Mucosa of rectum (tissue), 2 donors: Measurements from ENCODE around the gene ICAM4.

Experiments
- H3K27ac ChIP-seq, 2 donors: one replicate each; pipeline ENCODE4 v1.7.0; 2013; ENCODE audit warnings: inconsistent platforms in 2 of 2, low read depth in 2 of 2, low read length in 2 of 2
- H3K27me3 ChIP-seq, 2 donors: one replicate each; pipeline ENCODE4 v1.7.0; 2013; ENCODE audit warnings: low read length in 2 of 2; ENCODE audit not compliant: control insufficient read depth in 2 of 2, insufficient read depth in 2 of 2
- H3K36me3 ChIP-seq, 2 donors: one replicate each; pipeline ENCODE4 v1.7.0; 2013; ENCODE audit warnings: low read length in 2 of 2; ENCODE audit not compliant: control insufficient read depth in 2 of 2, insufficient read depth in 2 of 2
- H3K4me1 ChIP-seq, 2 donors: one replicate each; pipeline ENCODE4 v1.7.0; 2013; ENCODE audit warnings: low read length in 2 of 2, mild to moderate bottlenecking in 1 of 2; ENCODE audit not compliant: control insufficient read depth in 2 of 2, insufficient read depth in 2 of 2
- H3K4me3 ChIP-seq, 2 donors: one replicate each; pipeline ENCODE4 v1.7.0; 2013; ENCODE audit warnings: low read length in 2 of 2
- H3K9ac ChIP-seq, 2 donors: one replicate each; pipeline ENCODE4 v1.7.0; 2013; ENCODE audit warnings: low read length in 2 of 2, low read depth in 1 of 2, mild to moderate bottlenecking in 1 of 2
- H3K9me3 ChIP-seq, 2 donors: one replicate each; pipeline ENCODE4 v1.7.0; 2013; ENCODE audit warnings: low read length in 2 of 2; ENCODE audit not compliant: control insufficient read depth in 2 of 2
- donor health status: healthy.
- donor health status: Normal muscosa, but diverticular disease.

Gene ICAM4

DNA sequence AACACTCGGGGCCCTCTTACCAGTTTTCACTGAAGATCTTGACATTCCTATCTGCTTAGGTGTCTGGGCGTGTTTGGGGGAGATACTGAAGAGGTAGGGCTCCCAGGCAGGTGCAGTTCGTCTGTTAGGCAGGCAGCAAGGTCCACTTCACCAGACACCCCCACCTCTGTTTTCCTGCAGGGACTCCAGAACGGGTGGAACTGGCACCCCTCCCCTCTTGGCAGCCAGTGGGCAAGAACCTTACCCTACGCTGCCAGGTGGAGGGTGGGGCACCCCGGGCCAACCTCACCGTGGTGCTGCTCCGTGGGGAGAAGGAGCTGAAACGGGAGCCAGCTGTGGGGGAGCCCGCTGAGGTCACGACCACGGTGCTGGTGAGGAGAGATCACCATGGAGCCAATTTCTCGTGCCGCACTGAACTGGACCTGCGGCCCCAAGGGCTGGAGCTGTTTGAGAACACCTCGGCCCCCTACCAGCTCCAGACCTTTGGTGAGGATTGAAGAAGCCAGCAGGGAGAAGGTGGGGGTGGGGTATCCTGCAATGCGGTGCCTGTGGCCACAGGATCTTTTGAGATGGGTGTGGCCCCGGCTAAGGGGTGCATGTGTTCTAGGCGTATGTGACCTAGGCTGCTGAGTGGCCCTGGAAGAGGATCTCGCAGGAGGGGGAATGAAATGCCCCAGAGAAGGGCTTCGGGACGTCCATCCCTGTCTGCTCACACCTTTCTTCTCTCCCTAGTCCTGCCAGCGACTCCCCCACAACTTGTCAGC, 3.3 kb upstream of the ICAM4 start:
- H3K27me3 ChIP-seq: peaks cover 8 to 11% of the 10 kb centered on the region in 2 donors

DNA sequence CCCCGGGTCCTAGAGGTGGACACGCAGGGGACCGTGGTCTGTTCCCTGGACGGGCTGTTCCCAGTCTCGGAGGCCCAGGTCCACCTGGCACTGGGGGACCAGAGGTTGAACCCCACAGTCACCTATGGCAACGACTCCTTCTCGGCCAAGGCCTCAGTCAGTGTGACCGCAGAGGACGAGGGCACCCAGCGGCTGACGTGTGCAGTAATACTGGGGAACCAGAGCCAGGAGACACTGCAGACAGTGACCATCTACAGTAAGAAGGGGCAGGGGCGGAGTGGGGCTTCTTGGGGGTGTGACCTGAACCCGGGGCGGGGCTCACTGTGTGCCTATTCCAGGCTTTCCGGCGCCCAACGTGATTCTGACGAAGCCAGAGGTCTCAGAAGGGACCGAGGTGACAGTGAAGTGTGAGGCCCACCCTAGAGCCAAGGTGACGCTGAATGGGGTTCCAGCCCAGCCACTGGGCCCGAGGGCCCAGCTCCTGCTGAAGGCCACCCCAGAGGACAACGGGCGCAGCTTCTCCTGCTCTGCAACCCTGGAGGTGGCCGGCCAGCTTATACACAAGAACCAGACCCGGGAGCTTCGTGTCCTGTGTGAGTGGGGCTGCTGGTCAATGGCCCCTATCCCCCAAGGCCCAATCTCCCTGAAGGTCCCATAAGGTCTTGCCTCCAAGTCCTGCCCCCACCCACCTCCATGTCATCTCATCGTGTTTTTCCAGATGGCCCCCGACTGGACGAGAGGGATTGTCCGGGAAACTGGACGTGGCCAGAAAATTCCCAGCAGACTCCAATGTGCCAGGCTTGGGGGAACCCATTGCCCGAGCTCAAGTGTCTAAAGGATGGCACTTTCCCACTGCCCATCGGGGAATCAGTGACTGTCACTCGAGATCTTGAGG, 2.4 kb upstream of the ICAM4 start:
- Histone ChIP-seq H3K9me3 (no peaks in the 10 kb centered on the region), H3K27ac (no peak overlapping the region), H3K27me3 (peaks cover 14 to 18% of the 10 kb centered on the region in 2 donors), H3K4me1 (peaks cover 17 to 18% of the 10 kb centered on the region in 2 donors), H3K4me3 (no peak overlapping the region), H3K36me3 (peaks cover 0 to 16% of the 10 kb centered on the region in 2 donors), H3K9ac (no peak overlapping the region)

More for the DNA sequence above, 3.3 kb upstream of the ICAM4 start:
- Histone ChIP-seq H3K27ac (no peak overlapping the region), H3K9ac (no peak overlapping the region), H3K36me3 (peaks cover 0 to 16% of the 10 kb centered on the region in 2 donors), H3K9me3 (no peaks in the 10 kb centered on the region), H3K4me3 (no peak overlapping the region), H3K4me1 (peaks cover 9 to 12% of the 10 kb centered on the region in 2 donors)

DNA sequence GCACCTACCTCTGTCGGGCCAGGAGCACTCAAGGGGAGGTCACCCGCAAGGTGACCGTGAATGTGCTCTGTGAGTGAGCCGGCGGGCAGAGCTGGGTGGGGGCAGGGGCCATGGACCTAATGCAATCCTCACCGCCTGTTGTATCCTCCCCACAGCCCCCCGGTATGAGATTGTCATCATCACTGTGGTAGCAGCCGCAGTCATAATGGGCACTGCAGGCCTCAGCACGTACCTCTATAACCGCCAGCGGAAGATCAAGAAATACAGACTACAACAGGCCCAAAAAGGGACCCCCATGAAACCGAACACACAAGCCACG, 1.8 kb upstream of the ICAM4 start:
- Histone ChIP-seq H3K27me3 (peaks cover 17 to 21% of the 10 kb centered on the region in 2 donors), H3K36me3 (peaks cover 0 to 16% of the 10 kb centered on the region in 2 donors)

DNA sequence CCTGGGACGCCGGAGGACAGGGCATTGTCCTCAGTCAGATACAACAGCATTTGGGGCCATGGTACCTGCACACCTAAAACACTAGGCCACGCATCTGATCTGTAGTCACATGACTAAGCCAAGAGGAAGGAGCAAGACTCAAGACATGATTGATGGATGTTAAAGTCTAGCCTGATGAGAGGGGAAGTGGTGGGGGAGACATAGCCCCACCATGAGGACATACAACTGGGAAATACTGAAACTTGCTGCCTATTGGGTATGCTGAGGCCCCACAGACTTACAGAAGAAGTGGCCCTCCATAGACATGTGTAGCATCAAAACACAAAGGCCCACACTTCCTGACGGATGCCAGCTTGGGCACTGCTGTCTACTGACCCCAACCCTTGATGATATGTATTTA, 1.4 kb upstream of the ICAM4 start:
- Histone ChIP-seq H3K27me3 (peaks cover 21 to 26% of the 10 kb centered on the region in 2 donors), H3K9me3 (no peaks in the 10 kb centered on the region), H3K4me1 (peaks cover 23% of the 10 kb centered on the region in 2 donors), H3K27ac (no peak overlapping the region), H3K9ac (no peak overlapping the region), H3K36me3 (peaks cover 0 to 16% of the 10 kb centered on the region in 2 donors), H3K4me3 (no peak overlapping the region)

More for the DNA sequence above, 1.8 kb upstream of the ICAM4 start:
- Histone ChIP-seq H3K4me3 (no peak overlapping the region), H3K9ac (no peak overlapping the region), H3K4me1 (peaks cover 18 to 21% of the 10 kb centered on the region in 2 donors), H3K9me3 (no peaks in the 10 kb centered on the region), H3K27ac (no peak overlapping the region)

DNA sequence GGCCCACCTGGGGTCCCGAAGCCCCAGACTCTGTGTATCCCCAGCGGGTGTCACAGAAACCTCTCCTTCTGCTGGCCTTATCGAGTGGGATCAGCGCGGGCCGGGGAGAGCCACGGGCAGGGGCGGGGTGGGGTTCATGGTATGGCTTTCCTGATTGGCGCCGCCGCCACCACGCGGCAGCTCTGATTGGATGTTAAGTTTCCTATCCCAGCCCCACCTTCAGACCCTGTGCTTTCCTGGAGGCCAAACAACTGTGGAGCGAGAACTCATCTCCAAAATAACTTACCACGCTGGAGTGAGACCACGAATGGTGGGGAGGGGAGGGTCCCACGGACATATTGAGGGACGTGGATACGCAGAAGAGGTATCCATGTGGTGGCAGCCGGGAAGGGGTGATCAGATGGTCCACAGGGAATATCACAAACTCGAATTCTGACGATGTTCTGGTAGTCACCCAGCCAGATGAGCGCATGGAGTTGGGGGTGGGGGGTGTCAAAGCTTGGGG, 2.0 kb downstream of the ICAM4 start:
- peaks cover 0 to 16% of the 10 kb centered on the region in 2 donors for H3K36me3 ChIP-seq
- H3K9me3 ChIP-seq: no peaks in the 10 kb centered on the region
- peaks cover 50 to 59% of the 10 kb centered on the region in 2 donors for H3K27me3 ChIP-seq
- H3K4me3 ChIP-seq: peak overlapping the region; percentile 38 to 62
- peaks cover 41 to 44% of the 10 kb centered on the region in 2 donors for H3K4me1 ChIP-seq
- H3K27ac ChIP-seq: no peak overlapping the region
- peak overlapping the region in 1 of 2 donors; percentile 10 for H3K9ac ChIP-seq

DNA sequence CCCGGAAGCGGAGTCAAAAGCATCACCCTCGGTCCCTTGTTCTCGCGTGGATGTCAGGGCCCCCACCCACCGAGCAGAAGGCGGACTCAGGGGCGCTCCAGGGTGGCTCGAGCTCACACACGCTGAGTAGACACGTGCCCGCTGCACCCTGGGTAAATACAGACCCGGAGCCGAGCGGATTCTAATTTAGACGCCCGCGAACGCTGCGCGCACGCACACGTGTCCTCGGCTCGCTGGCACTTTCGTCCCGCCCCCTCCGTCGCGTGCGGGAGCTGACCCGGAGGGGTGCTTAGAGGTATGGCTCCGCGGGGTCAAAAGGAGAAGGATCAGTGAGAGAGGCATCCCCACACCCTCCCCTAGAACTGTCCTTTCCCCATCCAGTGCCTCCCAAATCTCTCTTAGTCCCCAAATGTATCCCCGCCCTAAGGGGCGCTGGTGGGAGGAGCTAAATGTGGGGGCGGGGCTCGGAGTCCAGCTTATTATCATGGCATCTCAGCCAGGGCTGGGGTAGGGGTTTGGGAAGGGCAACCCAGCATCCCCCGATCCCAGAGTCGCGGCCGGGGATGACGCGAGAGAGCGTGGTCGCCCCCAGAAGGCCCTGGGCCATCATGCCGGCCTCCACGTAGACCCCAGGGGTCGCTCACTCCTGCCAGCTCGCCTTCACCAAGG, 2.5 kb downstream of the ICAM4 start:
- peaks cover 0 to 14% of the 10 kb centered on the region in 2 donors for H3K36me3 ChIP-seq
- no peak overlapping the region for H3K27ac ChIP-seq
- peaks cover 54 to 65% of the 10 kb centered on the region in 2 donors for H3K27me3 ChIP-seq
- H3K4me3 ChIP-seq: peak overlapping the region; percentile 38 to 62
- peak overlapping the region in 1 of 2 donors; percentile 10 for H3K9ac ChIP-seq
- H3K4me1 ChIP-seq: peaks cover 41 to 44% of the 10 kb centered on the region in 2 donors
- no peaks in the 10 kb centered on the region for H3K9me3 ChIP-seq

DNA sequence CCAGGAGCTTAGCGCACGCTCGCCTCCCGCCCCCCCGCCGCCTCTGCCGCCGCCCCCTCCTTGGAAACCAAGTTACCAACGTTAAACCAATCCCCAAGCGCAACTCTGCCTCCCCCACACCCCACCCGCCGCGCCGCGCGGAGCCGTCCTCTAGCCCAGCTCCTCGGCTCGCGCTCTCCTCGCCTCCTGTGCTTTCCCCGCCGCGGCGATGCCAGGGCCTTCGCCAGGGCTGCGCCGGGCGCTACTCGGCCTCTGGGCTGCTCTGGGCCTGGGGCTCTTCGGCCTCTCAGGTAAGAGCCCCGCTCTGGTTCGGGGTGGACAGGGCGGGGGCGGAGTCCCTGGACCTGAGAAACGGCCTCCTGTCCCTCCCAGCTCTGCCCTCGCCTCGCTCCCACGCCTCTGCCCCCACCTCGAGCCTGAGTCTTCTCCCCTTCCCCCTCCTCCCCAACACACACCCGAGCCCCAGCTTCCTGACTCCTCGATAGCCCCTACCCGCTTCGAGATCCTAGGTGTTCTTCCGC, 3.1 kb downstream of the ICAM4 start, which contains the start of gene ICAM5:
TSS of gene ICAM5 (plus strand) at position 117 of the 521 bp plus-strand sequence. CDS start at position 209, 92 bp downstream.
- Histone ChIP-seq H3K9ac (peak within 1 kb of the TSS in 1 of 2 donors; percentile 11), H3K27ac (no peak within 1 kb of the TSS), H3K36me3 (peaks cover 0 to 12% of the 10 kb centered on the region in 2 donors), H3K4me1 (peaks cover 41 to 44% of the 10 kb centered on the region in 2 donors), H3K9me3 (no peaks in the 10 kb centered on the region), H3K27me3 (peaks cover 59 to 71% of the 10 kb centered on the region in 2 donors), H3K4me3 (peak within 1 kb of the TSS; percentile 38 to 65)

DNA sequence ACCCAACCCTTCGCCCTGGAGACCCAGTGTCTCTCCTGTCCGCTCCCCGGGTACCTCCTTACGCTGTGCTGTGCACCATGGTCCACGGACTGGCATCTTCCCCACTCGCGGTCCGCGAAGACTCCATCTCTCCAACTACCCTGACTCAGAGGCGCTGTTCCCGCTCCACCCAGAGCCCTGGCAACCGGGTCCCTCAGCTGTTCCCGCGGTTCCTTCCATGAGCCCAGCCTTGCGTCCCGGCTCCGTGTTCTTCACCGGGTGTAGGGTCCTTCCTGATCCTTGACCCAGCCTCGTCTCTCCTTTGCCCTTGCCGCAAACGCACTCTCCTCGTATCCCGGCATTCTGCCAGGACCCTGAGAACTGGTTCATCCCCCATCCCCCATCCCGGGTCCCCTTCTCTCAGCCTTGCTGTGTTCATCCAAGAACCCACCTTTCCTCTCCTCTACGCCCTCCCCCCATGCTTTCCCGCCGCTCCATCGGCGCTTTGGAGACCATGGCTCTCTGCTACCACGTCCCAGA, 3.7 kb downstream of the ICAM4 start:
- Histone ChIP-seq H3K4me1 (peaks cover 41 to 50% of the 10 kb centered on the region in 2 donors), H3K27ac (no peak overlapping the region), H3K4me3 (peak overlapping the region in 1 of 2 donors; percentile 65), H3K36me3 (peaks cover 0 to 7% of the 10 kb centered on the region in 2 donors), H3K27me3 (peaks cover 62 to 73% of the 10 kb centered on the region in 2 donors), H3K9ac (no peak overlapping the region), H3K9me3 (no peaks in the 10 kb centered on the region)

DNA sequence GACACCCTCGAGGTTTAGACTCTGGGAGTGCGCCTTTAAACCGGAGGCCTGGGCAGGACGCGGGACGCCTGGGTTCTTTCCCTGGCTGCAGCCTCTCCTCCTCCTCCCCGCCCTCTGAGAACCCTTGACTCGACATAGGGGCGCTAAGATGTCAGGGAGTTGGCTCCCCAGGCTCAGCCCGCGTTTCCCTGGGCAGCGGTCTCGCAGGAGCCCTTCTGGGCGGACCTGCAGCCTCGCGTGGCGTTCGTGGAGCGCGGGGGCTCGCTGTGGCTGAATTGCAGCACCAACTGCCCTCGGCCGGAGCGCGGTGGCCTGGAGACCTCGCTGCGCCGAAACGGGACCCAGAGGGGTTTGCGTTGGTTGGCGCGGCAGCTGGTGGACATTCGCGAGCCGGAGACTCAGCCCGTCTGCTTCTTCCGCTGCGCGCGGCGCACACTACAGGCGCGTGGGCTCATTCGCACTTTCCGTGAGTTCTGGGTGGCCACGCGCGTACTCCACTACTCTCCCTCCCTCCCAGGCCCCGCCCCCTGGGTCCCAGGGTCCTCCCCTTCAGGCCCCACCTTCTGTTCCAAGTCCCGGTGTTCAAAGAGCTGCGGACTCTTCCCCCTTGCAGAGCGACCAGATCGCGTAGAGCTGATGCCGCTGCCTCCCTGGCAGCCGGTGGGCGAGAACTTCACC, 4.3 kb downstream of the ICAM4 start:
- Histone ChIP-seq H3K9ac (peak overlapping the region in 1 of 2 donors; percentile 11), H3K36me3 (peaks cover 0 to under 1% of the 10 kb centered on the region in 2 donors), H3K4me3 (peak overlapping the region; percentile 51 to 65), H3K27ac (no peak overlapping the region), H3K9me3 (no peaks in the 10 kb centered on the region), H3K4me1 (peaks cover 43 to 53% of the 10 kb centered on the region in 2 donors), H3K27me3 (peaks cover 67 to 73% of the 10 kb centered on the region in 2 donors)
